Lung (tissue), 12 donors: ENCODE results near the gene PATJ. TPM values are rescaled to one million over a fixed set of nuclear protein-coding genes. Genes with fewer than 3 reads are reported as not detected.

Experiments
- ATAC-seq: fragments of 200-7000 bp; cut with Tn5 transposase; one replicate; pipeline ENCODE4 v1.9.1; 2020; ENCODE audit warnings: moderate number of reproducible peaks; ENCODE audit not compliant: insufficient read depth, low FRiP score
- DNase-seq, 3 donors: peaks; one replicate each; pipeline ENCODE4 v3.0.0-alpha.2; 2013 to 2017
- H3K27ac ChIP-seq, 2 donors: one replicate each; pipeline ENCODE4 v1.5.1; 2013; ENCODE audit warnings: mild to moderate bottlenecking in 2 of 2, moderate library complexity in 2 of 2, control low read depth in 1 of 2, inconsistent platforms in 1 of 2, low read depth in 1 of 2, low read length in 1 of 2
- H3K27me3 ChIP-seq, 3 donors: one replicate each; pipeline ENCODE4 v1.5.1; 2013; ENCODE audit warnings: low read length in 2 of 3; ENCODE audit not compliant: control insufficient read depth in 3 of 3, insufficient read depth in 3 of 3
- H3K36me3 ChIP-seq, 4 donors: one replicate each; pipeline ENCODE4 v1.5.1; 2013; ENCODE audit warnings: low read length in 4 of 4, mild to moderate bottlenecking in 1 of 4, moderate library complexity in 1 of 4; ENCODE audit not compliant: control insufficient read depth in 4 of 4, insufficient read depth in 4 of 4
- H3K4me1 ChIP-seq, 5 donors: one replicate each; pipeline ENCODE4 v1.5.1; 2013; ENCODE audit warnings: low read length in 5 of 5, mild to moderate bottlenecking in 2 of 5, moderate library complexity in 1 of 5; ENCODE audit not compliant: control insufficient read depth in 5 of 5, insufficient read depth in 5 of 5
- H3K4me3 ChIP-seq: one replicate; pipeline ENCODE4 v1.5.1; 2013; ENCODE audit warnings: mild to moderate bottlenecking, control low read depth, moderate library complexity
- H3K9ac ChIP-seq, 2 donors: one replicate each; pipeline ENCODE4 v1.5.1; 2013; ENCODE audit warnings: low read length in 2 of 2, control low read depth in 1 of 2; ENCODE audit not compliant: insufficient read depth in 1 of 2
- H3K9me3 ChIP-seq, 4 donors: one replicate each; pipeline ENCODE4 v1.5.1; 2013; ENCODE audit warnings: low read length in 3 of 4, mild to moderate bottlenecking in 1 of 4, moderate library complexity in 1 of 4; ENCODE audit not compliant: control insufficient read depth in 4 of 4, insufficient read depth in 3 of 4
- WGBS, 2 donors: extraction: QIAGEN DNeasy Blood & Tissue Kit; methylation state at CpG; one replicate each; pipeline ENCODE4 v1.1.7; 2013; 5-methylcytosine and 5-hydroxymethylcytosine counted together
- polyA plus RNA-seq, 2 donors: library from polyadenylated mRNA; stranded (reverse); fragments of 200-250 nt; gene quantifications; one replicate each; pipeline ENCODE4 v1.2.1, GENCODE V29; 2013
- total RNA-seq, 2 donors: library from RNA; depleted of rRNA in 1 of 2; stranded (reverse); fragments of >200 nt in 1 of 2; gene quantifications; one replicate each; pipeline ENCODE4 v1.2.1, GENCODE V29; 2014 to 2021
- TF ChIP-seq, protein P1 (sequence below): IDR thresholded peaks from 2 replicates; pipeline ENCODE4 v1.5.1; 2012; ENCODE audit warnings: mild to moderate bottlenecking; ENCODE audit errors: control extremely low read depth, extremely low read depth
- donor health status: control.
- donor health status: control.
- donor health status: Bipolar disorder and iron deficiency.
- donor health status: healthy.
- donor health status: DM: yes; HTN: yes; CAD: no.

PATJ gene
- total and polyA plus RNA-seq, 4 donors, result 5.3 to 115 (median 26.8) TPM

DNA sequence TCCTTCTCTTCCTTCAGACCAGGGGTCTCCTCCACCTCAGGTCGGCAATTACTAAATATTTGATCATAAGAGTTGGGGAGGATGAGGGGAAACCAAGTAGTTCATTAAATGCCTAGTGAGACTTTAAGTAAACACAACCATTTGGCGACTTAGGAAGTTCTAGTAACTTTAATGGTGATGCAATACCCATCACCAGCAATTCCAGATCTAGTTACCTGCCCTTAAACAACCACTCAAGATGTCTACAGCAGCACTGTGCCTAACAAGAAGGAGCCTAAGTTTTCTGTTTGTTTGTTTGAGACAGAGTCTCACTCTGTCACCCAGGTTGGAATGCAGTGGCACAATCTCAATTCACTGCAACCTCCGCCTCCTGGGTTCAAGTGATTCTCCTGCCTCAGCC lies 395.7 kb downstream of the PATJ start:
- no peak overlapping the region for H3K4me3 ChIP-seq
- H3K9me3 ChIP-seq, result no peaks in the 10 kb centered on the region
- no peak overlapping the region for H3K9ac ChIP-seq
- no peaks in the 10 kb centered on the region for H3K27me3 ChIP-seq
- H3K27ac ChIP-seq, result no peak overlapping the region
- H3K36me3 ChIP-seq, result peaks cover 0 to 5% (median under 1%) of the 10 kb centered on the region in 4 donors
- ATAC-seq, result peak; percentile 35
- DNase-seq, result no peak
- H3K4me1 ChIP-seq, result peaks cover 0 to 7% (median 0%) of the 10 kb centered on the region in 5 donors
- 68 to 69% methylated on average over 3 of the region's 3 CpGs for WGBS, 2 donors
- TF ChIP-seq, protein P1, sequence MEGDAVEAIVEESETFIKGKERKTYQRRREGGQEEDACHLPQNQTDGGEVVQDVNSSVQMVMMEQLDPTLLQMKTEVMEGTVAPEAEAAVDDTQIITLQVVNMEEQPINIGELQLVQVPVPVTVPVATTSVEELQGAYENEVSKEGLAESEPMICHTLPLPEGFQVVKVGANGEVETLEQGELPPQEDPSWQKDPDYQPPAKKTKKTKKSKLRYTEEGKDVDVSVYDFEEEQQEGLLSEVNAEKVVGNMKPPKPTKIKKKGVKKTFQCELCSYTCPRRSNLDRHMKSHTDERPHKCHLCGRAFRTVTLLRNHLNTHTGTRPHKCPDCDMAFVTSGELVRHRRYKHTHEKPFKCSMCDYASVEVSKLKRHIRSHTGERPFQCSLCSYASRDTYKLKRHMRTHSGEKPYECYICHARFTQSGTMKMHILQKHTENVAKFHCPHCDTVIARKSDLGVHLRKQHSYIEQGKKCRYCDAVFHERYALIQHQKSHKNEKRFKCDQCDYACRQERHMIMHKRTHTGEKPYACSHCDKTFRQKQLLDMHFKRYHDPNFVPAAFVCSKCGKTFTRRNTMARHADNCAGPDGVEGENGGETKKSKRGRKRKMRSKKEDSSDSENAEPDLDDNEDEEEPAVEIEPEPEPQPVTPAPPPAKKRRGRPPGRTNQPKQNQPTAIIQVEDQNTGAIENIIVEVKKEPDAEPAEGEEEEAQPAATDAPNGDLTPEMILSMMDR, result no peak

DNA sequence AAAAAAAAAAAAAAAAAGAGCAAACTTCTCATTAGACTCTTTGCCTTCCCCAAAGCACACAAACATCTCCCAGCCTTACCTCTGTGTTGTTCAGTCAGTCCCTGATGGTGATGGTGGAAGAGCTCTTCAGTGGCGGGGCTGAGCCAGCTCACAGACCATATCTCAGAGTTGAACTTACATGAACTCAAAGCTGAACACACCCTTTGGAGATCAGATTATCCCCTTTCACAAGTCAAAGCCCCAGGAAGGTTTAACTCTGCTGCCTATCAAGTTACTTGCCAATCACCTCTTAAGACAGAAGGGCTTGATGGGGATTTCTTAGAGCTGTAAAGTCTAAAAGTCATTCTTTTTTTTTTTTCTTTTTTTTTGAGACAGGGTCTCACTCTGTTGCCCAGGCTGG lies 397.1 kb downstream of the PATJ start:
- H3K4me3 ChIP-seq, result no peak overlapping the region
- no peak for ATAC-seq
- peaks cover 0 to 7% (median 0%) of the 10 kb centered on the region in 5 donors for H3K4me1 ChIP-seq
- no peaks in the 10 kb centered on the region for H3K27me3 ChIP-seq
- no peaks in the 10 kb centered on the region for H3K9me3 ChIP-seq
- no peak for DNase-seq
- H3K27ac ChIP-seq, result no peak overlapping the region
- H3K36me3 ChIP-seq, result peaks cover 0 to 5% (median under 1%) of the 10 kb centered on the region in 4 donors
- 84 to 93% methylated on average over 1 of the region's 1 CpG for WGBS, 2 donors
- H3K9ac ChIP-seq, result no peak overlapping the region
- TF ChIP-seq, protein P1, result no peak

DNA sequence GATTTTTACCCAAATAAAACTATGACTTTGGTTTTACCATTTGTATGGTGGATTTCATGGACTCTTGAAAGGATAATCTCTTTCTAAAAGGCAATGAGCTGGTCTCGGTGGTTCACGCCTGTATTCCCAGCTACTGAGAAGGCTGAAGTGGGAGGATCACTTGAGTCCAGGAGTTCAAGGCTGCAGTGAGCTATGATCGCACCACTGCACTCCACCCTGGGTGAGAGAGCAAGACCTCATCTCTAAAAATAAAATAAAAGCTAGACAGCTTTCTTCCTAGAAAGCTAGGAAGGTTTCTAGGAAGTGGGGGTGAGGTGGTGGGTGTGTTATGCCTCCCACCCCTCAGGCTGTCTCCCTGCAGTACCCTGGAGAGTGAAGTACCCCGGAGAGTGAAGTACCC lies 398.4 kb downstream of the PATJ start:
- peaks cover 0 to 5% (median under 1%) of the 10 kb centered on the region in 4 donors for H3K36me3 ChIP-seq
- DNase-seq (no peak), ATAC-seq (no peak)
- no peaks in the 10 kb centered on the region for H3K27me3 ChIP-seq
- WGBS, 2 donors, result 93 to 94% methylated on average over 4 of the region's 4 CpGs
- no peak overlapping the region for H3K27ac ChIP-seq
- peaks cover 0 to 7% (median 0%) of the 10 kb centered on the region in 5 donors for H3K4me1 ChIP-seq
- TF ChIP-seq, protein P1, result no peak
- H3K9ac ChIP-seq, result no peak overlapping the region
- H3K4me3 ChIP-seq, result no peak overlapping the region
- H3K9me3 ChIP-seq, result no peaks in the 10 kb centered on the region

DNA sequence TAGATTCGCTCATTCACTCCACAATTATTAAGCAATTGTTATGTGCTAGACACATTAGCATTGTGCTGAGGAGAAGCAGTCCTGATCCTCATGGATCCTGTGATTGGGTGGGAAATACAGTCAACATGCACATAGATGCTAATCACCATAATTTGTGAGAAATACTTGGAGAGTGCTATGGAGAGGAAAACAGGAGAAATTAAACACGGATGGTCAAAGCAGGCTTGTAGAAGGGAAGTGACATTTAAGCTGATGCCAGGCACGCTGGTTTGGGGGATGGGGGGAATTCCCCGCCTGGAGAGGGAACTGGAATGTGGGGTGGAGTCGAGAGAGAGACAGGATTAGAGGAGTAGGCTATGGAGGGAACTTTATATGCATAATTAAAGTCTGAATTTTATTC lies 400.2 kb downstream of the PATJ start:
- TF ChIP-seq, protein P1, result no peak
- Histone ChIP-seq H3K4me1 (peaks cover 0 to 7% (median 0%) of the 10 kb centered on the region in 5 donors), H3K4me3 (no peak overlapping the region), H3K36me3 (peaks cover 0 to 5% (median under 1%) of the 10 kb centered on the region in 4 donors), H3K27ac (no peak overlapping the region), H3K27me3 (no peaks in the 10 kb centered on the region), H3K9ac (no peak overlapping the region), H3K9me3 (no peaks in the 10 kb centered on the region)
- WGBS, 2 donors, result 30 to 51% methylated on average over 5 of the region's 5 CpGs
- ATAC-seq, result no peak
- peak in 2 of 3 donors; percentile 19 for DNase-seq
